Left kidney (tissue), 2 donors: ENCODE data around the gene IKBKG. TPM values are rescaled to one million over a fixed set of nuclear protein-coding genes. Genes with fewer than 3 reads are reported as not detected.
"Not testable (repeated sequence)": the region's sequence is repeated elsewhere in the genome, so short reads cannot be mapped to it uniquely, and the experiment has no call there.

Experiments
- DNase-seq: peaks from one replicate; pipeline ENCODE4 v3.0.0-alpha.2; 2013
- polyA plus RNA-seq: library from polyadenylated mRNA; unstranded; fragments of 120-200 nt; gene quantifications from one replicate; pipeline ENCODE4 v1.2.1, GENCODE V29; 2013; ENCODE audit not compliant: insufficient read length

Gene IKBKG
- polyA plus RNA-seq, 1 donor: 14.0 TPM

- DNase-seq: no peak
Observed at GRCh38 chrX:154525606-154526490, 21.6 kb upstream of the IKBKG start.

GRCh38 chrX:154526901-154527675 is 20.3 kb upstream of the IKBKG start:
- DNase-seq: peak; percentile 79

GRCh38 chrX:154529206-154529612 is 18.2 kb upstream of the IKBKG start:
- no peak for DNase-seq

- no peak for DNase-seq
Observed at GRCh38 chrX:154530286-154530685, 17.1 kb upstream of the IKBKG start.

GRCh38 chrX:154531626-154532025 is 15.8 kb upstream of the IKBKG start:
- DNase-seq: no peak

- DNase-seq: no peak
Observed at GRCh38 chrX:154532690-154533089, 14.7 kb upstream of the IKBKG start.

- DNase-seq: peak; percentile 69
Observed at GRCh38 chrX:154534526-154535322, 12.7 kb upstream of the IKBKG start.

GRCh38 chrX:154535892-154536291 is 11.5 kb upstream of the IKBKG start:
- no peak for DNase-seq

- no peak for DNase-seq
Observed at GRCh38 chrX:154539077-154539476, 8.3 kb upstream of the IKBKG start.

- DNase-seq: not testable (repeated sequence)
Observed at GRCh38 chrX:154540365-154540764, 7.1 kb upstream of the IKBKG start.

- no peak for DNase-seq
Observed at GRCh38 chrX:154540897-154541535, 6.4 kb upstream of the IKBKG start.

GRCh38 chrX:154541589-154541895 is 5.9 kb upstream of the IKBKG start:
- no peak for DNase-seq

- no peak for DNase-seq
Observed at GRCh38 chrX:154541896-154542722, 5.3 kb upstream of the IKBKG start.

GRCh38 chrX:154542723-154543424 is 4.5 kb upstream of the IKBKG start:
- DNase-seq: no peak

- no peak for DNase-seq
Observed at GRCh38 chrX:154545673-154546274, 1.6 kb upstream of the IKBKG start.

- peak; percentile 55 for DNase-seq
Observed at GRCh38 chrX:154546354-154547244, 821 bp upstream of the IKBKG start, which contains the start of gene G6PD. Gene G6PD, minus strand, starts transcription at chrX:154546846. Its CDS starts 691 bp downstream, at chrX:154546155.

GRCh38 chrX:154548028-154548316 is 552 bp downstream of the IKBKG start:
- DNase-seq: no peak

GRCh38 chrX:154549766-154550165 is 2.3 kb downstream of the IKBKG start:
- no peak for DNase-seq
